ENCODE data around the gene ZPLD1. TPM values are rescaled to one million over a fixed set of nuclear protein-coding genes. Genes with fewer than 3 reads are reported as not detected.

Gene ZPLD1
- total RNA-seq, 1 experiment from 2014 or later: not detected

DNA sequence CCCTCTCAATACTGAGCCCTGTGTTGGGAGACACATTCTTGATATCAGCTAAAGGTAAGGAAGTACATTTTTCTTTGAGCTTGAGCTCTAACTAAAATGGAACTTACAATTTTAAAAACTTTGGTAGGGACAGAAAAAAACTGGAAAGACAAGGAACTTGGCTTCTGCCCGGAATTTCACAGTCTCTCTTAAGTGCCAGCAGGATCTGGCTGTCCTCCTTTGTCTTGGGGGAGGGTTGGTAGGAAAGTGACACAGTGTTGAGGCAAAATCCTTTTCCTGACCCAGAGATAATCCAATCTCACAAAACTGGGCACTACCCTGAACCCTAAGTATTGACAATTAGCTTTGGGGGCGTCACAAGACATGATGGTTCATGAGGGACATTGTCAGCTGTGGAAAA, 45.3 kb downstream of the ZPLD1 start:
- Histone ChIP-seq H4K20me1 (ENCODE audit: control insufficient read depth, insufficient read depth, insufficient read length) (no peaks in the 10 kb centered on the region), H2BK120ac (ENCODE audit: low read depth, low read length, poor library complexity, severe bottlenecking) (no peak overlapping the region), H3K27me3 (ENCODE audit: insufficient read depth, low read length) (no peaks in the 10 kb centered on the region), H2AFZ (ENCODE audit: low read length) (no peak overlapping the region), H2AK5ac (ENCODE audit: insufficient read length, low read length) (no peak overlapping the region), H3T11ph (ENCODE audit: low read length) (no peak overlapping the region), H2BK20ac (ENCODE audit: low read depth, low read length, poor library complexity, severe bottlenecking) (no peak overlapping the region), H4K5ac (ENCODE audit: insufficient read length, low read depth, low read length) (no peak overlapping the region), H3K9me3 (ENCODE audit: control insufficient read depth, low read depth, low read length) (no peaks in the 10 kb centered on the region), H4K91ac (ENCODE audit: insufficient read length, low read depth, low read length) (no peak overlapping the region), H3K56ac (ENCODE audit: insufficient read length, low read depth, low read length) (no peak overlapping the region), H3K79me2 (ENCODE audit: insufficient read depth, low read length) (no peaks in the 10 kb centered on the region), H2BK12ac (ENCODE audit: insufficient read length, low read depth, low read length) (no peak overlapping the region), H2BK5ac (ENCODE audit: insufficient read length, low read length) (no peak overlapping the region), H3K4ac (ENCODE audit: low read depth, low read length) (no peak overlapping the region), H3K4me2 (ENCODE audit: insufficient read depth, insufficient read length, low read length) (no peak overlapping the region), H3K4me1 (ENCODE audit: insufficient read depth, low read length) (no peaks in the 10 kb centered on the region), H3K18ac (ENCODE audit: insufficient read length, low read depth, low read length) (no peak overlapping the region), H3K14ac (ENCODE audit: insufficient read depth, low read length) (no peak overlapping the region), H3K27ac (ENCODE audit: insufficient read length, low read depth, low read length) (no peak overlapping the region), H3K79me1 (ENCODE audit: insufficient read depth, low read depth, low read length, poor library complexity, severe bottlenecking) (no peaks in the 10 kb centered on the region), H3K23ac (ENCODE audit: insufficient read length, low read depth, low read length) (no peak overlapping the region), H4K8ac (replicated peaks; ENCODE audit: insufficient read length, low read depth, low read length) (no peak overlapping the region), H2BK15ac (ENCODE audit: low read depth, low read length) (no peak overlapping the region), H3K9ac (ENCODE audit: extremely low read depth, insufficient read length, low read length) (no peak overlapping the region), H3K23me2 (ENCODE audit: insufficient read length, low read depth, low read length, poor library complexity, severe bottlenecking) (no peaks in the 10 kb centered on the region)
- no peak for DNase-seq
- Mint-ChIP-seq H3K4me3 (no peak overlapping the region), H3K27ac (no peak overlapping the region), H3K4me1 (peaks cover 2 to 8% of the 10 kb centered on the region in 2 experiments; a peak in 3 of 4 replicates), H3K27me3 (ENCODE audit: low read depth) (no peaks in the 10 kb centered on the region), H3K9me3 (no peaks in the 10 kb centered on the region), H3K36me3 (ENCODE audit: insufficient read depth in 1 of 3, low read depth in 3 of 3) (no peaks in the 10 kb centered on the region; a peak in 1 of 7 replicates)
- WGBS (ENCODE audit: extremely low coverage, insufficient read length, low lambda C conversion rate): no CpG with 5 or more reads among the region's 2 CpGs
- TF ChIP-seq, protein P1, sequence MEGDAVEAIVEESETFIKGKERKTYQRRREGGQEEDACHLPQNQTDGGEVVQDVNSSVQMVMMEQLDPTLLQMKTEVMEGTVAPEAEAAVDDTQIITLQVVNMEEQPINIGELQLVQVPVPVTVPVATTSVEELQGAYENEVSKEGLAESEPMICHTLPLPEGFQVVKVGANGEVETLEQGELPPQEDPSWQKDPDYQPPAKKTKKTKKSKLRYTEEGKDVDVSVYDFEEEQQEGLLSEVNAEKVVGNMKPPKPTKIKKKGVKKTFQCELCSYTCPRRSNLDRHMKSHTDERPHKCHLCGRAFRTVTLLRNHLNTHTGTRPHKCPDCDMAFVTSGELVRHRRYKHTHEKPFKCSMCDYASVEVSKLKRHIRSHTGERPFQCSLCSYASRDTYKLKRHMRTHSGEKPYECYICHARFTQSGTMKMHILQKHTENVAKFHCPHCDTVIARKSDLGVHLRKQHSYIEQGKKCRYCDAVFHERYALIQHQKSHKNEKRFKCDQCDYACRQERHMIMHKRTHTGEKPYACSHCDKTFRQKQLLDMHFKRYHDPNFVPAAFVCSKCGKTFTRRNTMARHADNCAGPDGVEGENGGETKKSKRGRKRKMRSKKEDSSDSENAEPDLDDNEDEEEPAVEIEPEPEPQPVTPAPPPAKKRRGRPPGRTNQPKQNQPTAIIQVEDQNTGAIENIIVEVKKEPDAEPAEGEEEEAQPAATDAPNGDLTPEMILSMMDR (conservative IDR thresholded peaks at IDR 0.05): no peak

All from H9 (cell line).